NCI-H82 (cell line): Measurements from ENCODE around the gene RRP36.

Source experiments
- DNase-seq: peaks from one replicate; lab custom pipeline; 2025; lab: John Stamatoyannopoulos, UW

RRP36 gene

DNA sequence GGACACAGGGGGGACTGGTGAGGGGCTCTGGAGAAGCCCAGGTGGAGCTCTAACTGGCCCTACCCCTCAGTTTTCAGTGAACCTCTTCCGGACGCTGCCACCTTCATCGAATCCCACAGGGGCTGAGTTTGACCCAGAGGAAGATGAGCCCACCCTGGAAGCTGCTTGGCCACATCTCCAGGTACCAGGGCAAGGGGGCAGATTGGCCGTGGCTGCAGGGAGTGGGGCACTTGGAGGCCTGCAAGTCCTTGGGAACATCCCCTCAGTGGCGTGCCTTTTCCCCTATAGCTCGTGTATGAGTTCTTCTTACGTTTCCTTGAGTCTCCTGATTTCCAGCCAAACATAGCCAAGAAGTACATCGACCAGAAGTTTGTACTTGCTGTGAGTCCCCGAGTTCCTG, 14.3 kb upstream of the RRP36 start:
- DNase-seq: no peak

DNA sequence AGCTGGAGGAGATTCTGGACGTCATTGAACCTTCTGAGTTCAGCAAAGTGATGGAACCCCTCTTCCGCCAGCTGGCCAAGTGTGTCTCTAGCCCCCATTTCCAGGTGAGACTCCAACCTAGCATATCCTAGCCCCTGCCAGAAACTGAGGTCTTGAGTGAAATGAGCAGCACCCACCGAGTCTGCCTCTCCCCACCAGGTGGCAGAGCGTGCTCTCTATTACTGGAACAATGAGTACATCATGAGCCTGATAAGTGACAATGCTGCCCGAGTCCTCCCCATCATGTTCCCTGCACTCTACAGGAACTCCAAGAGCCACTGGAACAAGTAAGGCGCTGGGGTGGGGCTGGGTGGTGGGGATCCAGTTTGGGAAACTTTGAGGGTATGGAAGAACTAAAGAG, 12.3 kb upstream of the RRP36 start:
- peak; percentile 72 for DNase-seq

DNA sequence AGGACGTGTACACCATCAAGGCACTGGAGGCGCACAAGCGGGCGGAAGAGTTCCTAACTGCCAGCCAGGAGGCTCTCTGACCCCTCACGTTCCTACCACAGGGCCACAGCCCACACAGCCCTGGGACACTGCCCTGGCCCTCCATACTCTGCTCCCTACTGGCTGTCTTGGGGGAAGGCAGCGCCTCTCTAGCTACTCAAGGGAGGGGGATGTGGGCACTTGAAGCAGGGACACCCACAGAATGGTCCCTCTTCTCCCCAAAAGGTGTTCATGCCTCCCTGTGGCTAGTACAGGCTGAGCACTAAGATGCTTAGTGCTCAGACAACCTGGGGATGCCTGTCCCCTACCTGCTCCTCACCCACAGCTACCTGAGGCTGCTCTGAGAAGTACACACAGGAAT, 10.2 kb upstream of the RRP36 start:
- DNase-seq: no peak

DNA sequence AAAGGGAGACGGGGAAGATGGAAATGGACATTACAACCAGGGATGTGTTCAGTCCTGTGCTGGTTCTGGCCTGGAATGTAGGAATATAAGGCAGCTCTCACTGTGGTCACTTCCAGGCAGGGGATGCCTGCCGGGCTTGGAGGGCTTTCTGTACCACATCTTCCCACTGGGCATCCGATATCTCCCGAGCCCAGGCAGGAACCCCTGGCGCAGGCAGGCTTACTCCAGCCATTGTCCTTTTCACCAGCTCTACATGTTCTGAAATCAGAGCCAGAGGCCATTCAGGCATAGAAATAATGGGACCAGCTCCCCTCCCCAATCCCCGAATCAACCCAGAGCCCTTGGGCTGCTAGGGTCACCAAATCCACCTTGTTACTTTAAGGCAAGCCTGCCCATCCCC, 9.1 kb upstream of the RRP36 start:
- no peak for DNase-seq

DNA sequence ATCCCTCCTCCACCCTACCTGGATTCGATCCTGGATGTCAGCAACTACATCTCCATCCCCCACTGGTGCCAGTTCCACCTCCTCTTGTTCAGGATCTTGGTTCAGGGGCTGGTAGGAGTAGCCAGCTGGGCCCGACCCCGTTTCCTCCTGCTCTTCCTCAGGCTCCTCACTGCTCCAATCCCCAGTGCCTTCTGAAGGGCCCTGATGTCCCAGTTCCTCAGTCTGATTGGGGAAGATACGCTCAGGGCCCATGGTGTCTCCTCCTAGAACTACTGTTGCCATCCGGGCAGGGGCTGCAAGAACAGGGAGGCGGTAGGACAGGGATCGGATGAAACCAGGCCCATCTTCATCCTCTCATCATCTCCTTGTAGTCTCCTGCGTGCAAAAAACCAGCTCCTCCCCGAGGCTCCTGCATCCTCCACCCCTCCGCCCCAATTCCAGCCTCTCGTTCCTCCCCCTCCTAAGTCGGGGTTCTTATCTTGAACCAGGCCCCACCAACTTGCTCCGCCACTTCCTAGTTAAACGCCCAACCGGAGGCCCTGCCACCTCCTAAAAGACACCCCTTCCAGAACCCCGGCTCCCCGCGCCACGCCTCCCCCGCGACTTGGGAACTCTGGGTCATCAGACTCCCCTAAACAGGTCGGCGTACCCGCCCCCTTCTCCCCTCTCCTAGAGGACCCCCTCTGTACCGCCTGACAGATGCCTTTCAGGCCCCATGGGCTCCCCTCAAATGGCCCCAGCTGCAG, 8.2 kb upstream of the RRP36 start:
- DNase-seq: peak; percentile 60

DNA sequence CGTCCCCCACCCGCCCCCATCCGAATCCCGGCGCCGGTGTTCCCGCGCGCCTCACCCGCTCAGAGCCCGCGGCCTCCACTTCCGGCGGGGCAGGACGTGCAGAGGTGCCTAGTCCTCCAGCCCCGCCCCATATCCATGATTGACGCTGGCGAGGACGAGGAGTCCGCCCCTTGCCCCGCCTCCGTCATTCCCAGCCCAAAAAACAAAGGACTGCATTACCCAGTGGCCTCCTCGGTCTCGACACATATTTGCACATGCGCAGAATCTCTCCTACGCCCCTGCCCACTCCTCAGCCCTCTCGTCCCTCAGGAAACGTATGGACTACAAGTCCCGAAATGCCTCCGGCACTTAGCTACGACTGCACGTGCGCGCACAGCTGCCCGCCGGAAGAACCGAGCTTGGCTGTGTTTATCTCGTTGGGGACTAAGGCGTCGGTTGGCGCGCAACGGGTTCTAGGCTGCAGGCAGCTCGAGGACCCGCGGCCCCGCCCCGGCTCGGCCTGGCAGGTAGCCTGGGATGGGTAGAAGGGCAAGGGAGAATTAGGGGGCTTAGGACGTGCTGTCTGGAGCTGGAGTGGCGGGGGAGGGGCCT, 7.5 kb upstream of the RRP36 start, which contains the start of the genes KLHDC3 and MEA1:
Gene KLHDC3, plus strand, starts transcription at position 407 of the 591 bp plus-strand sequence. CDS start 2,944 bp downstream, outside the sequence.
Gene MEA1, minus strand, starts transcription at position 104 of the 591 bp plus-strand sequence. CDS start 133 bp downstream, outside the sequence.
- peak; percentile 100 for DNase-seq

DNA sequence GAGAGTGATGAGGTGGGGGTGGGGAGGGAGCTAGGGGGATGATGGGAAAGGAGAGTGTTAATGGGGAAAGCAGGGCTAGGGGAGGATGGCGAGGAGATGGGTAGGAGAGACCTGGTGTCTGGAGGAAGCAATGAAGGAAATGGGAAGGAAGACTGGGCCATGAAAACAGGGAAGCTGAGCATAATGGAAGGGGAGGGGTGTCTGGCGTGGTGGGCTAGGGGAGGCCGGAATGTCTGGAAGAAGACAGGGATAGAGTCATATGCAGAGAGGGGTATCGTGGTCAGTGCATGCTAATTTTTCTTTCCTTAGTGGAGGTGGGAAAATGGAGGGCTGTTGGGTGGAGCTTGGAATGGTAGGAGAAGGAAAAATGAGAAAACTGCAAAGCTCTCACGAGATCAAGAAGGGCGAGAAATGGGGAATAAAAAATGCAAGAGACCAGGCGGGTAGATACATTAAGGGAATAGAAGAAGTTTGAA, 7.0 kb upstream of the RRP36 start:
- no peak for DNase-seq

DNA sequence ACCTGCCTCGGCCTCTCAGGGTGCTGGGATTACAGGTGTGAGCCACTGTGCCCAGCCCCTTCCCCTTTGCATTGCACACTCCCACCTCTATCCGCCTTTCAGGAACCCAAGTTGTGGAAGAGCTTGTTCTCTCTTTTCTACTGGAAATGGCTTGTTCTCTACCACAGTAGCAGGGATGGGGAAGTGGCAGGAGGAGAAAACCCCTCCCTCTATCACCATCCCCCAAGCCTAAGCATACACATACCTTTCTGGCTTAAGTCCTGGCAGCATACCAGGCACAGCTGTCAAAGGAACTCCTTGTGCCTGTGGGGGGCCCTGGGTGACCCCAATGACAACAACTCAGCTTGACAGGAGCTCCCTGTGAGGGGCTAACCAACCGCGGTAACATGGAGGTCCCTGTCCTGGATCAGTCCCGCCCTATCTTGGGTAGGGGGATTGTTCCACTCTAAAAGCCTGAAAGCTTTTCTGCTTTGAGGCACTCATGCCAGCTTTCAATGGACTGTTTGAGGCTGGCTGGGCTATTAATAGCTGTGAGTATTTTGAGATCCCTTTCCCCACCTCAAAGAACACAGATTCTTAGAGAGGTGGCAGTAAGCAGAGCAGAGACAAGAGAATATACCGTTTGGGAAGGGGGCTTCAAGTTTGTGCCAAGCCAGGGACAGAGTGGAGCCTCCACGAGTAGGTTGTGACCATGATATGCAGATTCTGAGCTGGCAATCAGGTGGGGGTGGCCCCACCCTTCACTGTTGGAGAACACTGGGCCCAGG, 5.1 kb upstream of the RRP36 start:
- no peak for DNase-seq

DNA sequence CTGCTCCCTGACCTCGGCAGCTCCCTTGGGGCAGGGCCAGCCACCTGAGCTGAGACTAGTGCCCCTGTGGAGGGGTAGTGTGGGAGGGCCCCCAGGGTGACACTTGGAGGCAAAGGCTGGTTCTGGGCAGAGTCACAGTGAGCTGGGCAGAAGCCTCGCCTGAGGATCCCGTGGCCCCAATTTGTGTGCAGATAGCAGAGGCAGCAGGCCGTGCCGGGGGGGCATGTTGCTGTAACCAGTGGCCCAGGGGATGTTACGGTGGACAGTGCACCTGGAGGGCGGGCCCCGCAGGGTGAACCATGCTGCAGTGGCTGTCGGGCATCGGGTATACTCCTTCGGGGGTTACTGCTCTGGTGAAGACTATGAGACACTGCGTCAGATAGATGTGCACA, 4.5 kb upstream of the RRP36 start:
- no peak for DNase-seq

DNA sequence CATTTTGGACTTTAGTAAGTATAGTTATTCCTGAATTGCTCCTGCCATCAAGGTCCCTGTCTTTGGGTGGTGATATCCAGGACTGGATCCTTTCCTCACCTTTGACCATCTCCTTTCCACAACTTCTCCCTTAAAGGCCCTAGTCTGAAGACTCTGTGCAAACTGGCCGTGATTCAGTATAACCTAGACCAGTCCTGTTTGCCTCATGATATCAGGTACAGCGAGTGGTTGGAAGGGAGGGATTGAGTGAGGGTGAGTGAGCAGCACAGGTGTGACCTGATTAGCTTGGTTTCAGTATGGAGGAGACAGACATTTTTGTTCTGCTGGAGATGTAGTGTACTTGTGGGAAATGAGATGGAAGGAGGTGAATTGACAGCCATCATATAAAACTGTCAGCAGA, 2.3 kb upstream of the RRP36 start:
- no peak for DNase-seq

DNA sequence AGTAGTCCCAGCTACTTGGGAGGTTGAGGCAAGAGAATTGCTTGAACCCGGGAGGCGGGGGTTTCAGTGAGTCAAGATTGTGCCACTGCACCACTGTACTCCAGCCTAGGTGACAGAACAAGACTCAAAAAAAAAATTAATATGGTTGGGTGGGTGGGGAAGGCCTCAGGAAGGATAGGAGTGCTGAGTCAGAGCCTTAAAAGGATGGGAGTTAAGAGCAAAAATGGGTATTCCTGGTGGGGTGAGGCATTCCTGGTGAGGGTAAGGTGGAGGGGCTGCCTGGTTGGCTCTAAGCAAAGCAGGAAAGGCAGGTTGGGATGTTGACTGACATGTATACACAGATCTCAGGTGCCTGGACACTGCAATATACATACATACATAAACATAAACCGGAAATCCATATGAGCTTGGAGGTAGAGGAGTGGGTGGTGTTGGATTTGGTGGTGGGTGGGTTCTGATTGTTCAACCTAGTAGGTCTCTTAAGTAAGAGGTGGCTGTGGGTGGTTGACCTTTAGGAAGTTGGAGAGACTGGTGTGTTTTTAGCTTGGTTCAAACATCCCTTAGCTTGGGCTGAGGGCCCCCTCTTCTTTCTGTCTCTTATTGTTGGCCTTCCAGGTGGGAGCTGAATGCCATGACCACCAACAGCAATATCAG, 1.2 kb upstream of the RRP36 start:
- no peak for DNase-seq

DNA sequence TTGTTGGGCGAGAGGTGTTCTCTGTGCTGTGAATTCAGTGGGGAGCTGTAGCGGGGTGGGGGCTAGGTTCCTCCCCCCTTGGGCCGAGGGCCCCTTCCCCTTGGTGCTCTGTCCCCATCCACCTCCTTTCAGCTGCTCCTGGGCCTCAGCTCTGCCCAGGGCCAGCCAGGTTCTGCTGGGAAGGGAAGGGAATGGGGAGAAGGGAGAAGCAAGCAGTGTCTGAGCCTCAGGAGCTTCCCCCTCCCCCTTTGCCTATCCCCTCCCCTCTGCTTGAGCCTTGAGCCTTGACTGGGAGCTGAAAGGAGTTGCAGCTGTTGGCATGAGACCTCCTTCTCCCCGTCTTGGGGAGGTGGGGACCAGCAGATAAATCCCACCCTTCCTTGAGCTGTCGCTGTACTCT, 576 bp upstream of the RRP36 start:
- peak; percentile 89 for DNase-seq

DNA sequence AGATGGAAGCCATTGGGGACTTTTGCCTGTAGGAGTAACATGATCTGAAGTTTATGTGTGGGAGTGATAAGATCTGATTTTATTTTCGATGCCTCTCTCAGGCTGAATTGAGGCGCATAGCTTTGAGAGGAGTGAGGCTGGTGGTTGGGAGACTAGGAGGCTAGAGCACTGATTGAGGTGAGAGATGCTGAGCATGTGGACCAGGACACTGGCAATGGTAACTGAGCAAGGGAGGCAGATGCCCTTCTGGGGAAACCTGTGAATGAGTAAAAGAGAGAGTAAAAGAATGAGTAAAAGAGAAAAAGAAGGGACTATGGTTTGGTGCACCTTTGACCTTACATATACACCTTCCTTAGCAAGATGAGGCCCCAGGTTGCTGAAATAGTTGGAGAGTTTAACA, 3.0 kb downstream of the RRP36 start:
- no peak for DNase-seq

DNA sequence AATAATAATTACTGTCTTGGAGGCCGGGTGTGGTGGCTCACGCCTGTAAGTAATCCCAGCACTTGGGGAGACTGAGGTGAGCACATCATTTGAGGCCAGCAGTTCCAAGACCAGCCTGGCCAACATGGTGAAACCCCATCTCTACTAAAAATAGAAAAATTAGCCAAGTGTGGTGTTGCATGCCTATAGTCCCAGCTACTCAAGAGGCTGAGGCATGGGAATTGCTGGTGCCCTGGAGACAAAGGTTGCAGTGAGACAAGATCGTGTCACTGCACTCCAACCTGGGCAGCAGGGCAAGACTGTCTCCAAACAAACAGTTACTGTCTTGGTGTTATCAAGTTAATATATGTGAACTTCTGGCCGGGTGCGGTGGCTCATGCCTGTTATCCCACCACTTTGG, 4.9 kb downstream of the RRP36 start:
- DNase-seq: no peak

DNA sequence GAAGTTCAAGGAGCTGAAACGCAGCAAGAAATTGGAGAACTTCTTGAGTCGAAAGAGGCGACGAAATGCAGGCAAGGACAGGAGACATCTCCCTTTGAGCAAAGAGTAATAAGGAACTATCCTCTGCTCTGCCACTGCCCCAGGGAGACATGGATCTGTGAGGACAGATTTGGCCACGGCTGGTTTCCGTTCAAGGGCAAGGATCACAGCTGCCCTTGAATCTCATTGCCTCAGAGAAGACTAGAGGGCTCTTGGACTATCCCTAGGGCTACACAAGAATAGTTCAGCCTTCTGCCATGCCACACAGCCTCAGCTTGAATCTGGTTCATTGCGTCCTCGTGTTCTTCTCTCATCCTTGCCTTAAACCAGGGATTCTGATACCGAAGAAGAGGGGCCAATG, 7.7 kb downstream of the RRP36 start:
- no peak for DNase-seq

DNA sequence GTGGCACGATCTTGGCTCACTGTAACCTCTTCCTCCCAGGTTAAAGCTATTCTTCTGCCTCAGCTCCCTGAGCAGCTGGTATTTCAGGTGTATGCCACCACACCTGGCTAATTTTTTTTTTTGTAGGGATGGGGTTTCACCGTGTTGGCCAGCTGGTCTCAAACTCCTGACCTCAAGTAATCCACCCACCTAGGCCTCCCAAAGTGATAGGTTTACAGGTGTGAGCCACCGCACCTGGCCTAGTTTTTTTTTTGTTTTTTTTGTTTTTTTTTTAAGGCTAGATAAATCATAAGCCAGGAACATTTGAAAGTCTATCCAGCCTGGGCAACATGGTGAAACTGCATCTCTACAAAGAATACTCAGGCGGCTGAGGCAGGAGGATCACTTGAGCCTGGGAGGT, 10.9 kb downstream of the RRP36 start:
- DNase-seq: no peak

DNA sequence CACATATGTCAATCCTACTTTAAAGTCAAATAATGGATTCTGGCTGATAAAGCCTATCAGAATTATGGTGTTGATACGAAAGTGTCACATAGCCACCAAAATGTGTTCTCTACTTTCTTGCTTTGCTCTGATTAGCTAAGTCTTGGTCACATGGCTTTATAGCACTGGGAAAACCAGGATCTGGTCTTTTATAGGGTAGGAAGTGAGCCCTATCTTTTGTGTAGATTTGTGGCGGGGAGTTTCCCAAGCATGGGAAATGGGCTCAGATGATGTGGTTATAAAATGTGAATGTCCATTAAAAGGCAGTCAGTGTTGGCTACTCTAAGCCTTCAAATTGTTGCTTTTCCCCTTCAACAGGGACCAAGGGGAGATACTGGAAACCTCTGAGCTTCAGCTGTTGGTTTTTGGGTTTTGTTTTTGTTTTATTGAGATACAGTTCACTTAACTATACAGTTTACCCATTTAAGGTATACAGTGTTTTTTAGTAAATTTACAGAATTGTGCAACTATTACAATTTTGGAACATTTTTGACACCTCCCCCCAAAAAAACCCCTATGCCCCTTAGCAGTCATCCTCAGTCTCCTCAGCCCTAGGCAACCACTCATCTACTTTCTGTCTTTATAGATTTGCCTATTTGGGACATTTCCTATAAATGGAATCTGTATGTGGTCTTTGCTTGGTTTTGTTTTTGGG, 12.2 kb downstream of the RRP36 start:
- no peak for DNase-seq

DNA sequence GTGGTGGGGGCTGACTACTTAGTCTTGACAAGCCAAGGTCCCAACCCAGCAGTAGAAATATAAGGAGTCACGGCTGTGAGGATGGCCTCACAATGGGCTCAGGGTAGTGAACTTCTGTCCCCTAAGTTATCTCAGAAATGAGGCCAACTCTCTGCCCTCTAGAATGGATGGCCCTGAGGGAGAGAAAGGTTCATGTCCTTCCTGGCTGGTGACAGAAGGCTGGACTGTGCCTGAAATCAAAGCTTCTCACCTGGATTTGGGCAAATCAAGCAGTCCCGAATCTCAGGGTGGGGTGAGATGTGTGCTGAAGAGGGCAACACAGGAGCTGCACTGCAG, 12.7 kb downstream of the RRP36 start:
- no peak for DNase-seq

DNA sequence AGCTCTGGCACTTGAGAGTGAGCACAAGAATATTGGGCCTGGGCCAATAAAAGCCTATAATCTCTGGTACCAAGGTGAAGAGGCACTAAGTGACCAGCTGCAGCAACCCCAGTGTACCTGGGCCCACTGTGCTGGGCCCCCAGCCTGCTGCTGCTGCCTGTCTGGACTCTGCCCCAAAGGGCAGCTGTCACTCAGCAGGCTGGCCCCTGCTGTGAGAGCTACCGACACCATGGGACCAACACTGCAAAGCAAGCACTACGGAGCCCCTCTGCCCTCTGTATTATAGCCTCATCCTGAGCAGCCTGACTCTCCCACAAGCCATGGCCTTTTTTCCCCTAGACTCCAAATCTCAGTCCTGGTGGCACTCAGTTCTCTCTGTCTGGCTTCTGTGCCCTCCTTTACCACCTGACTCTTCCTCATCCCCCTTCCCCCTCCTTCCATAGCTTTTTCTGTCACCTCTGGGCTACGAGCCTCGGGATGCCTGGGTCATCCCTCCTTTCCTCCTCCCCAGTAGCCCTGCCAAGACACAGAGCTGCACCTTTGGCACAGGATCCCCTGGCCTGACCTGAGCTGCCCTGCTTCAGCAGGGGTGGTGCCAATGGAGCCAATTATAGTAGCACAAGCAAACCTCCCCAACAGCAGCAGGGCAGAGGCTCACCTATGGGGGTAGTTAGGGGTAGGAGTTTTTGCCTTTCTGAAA, 14.2 kb downstream of the RRP36 start:
- DNase-seq: no peak

DNA sequence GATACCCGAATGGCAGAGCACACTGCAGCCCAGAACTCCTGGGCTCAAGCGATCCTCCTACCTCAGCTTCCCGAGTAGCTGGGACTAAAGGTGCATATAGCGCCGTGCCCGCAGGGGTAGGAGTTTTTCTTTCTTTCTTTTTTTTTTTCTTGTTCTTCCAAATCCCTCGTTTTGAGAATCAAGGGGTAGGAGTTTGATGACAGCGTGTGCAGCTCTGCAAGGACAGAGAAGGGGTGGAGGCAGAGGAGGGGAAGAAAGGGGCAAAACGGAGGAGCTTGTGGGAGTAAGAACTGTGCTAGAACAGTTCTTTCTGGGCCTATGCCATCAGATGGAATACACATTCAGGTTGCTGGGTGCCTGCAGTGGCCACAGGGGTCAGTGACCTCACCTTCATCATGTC, 15.3 kb downstream of the RRP36 start:
- no peak for DNase-seq

DNA sequence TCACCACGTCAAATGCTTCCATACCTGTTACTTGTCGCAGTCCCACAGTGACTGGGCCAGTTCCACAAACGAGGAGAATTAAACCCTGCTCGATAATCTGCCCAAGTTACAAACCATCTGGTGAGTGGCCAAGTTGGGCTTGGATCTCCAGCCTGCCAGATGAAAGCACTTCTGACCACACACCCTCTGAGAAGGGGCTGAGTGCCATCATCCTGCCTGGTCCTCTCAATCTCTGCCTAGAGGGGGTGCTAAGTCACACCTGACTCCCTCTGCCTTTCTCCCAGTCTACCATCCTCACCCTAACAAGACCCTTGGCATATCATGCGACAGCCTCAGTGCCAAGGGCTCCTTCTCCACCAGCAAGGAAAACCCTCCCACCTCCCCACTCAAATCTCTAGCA, 15.8 kb downstream of the RRP36 start:
- no peak for DNase-seq
